Spleen (tissue), 7 donors: ENCODE measurements around the gene CHKB.

ENCODE experiments used
- POLR2A ChIP-seq, 3 donors: fragments of 450-650 bp; IDR thresholded peaks; one replicate each; pipeline ENCODE4 v1.5.1; 2017; ENCODE audit warnings: antibody characterized with exemption in 3 of 3, mild to moderate bottlenecking in 1 of 3
- POLR2AphosphoS5 ChIP-seq, 3 donors: sonication (generic); formaldehyde crosslinking; IDR thresholded peaks; one replicate each; pipeline ENCODE4 v1.5.1; 2017; ENCODE audit warnings: antibody characterized with exemption in 3 of 3
- TF ChIP-seq, protein P1 (sequence below), 11 experiments: fragments of 200-600 bp in 7 of 11; fragments of 450-650 bp in 4 of 11; sonication (generic) in 4 of 11; IDR thresholded peaks in 8 of 11; conservative IDR thresholded peaks in 3 of 11; 1 replicate in 7 of 11; 2 replicates in 4 of 11; pipeline versions ENCODE4 v1.4.0 to v1.8.0; 2016 to 2021; ENCODE audit warnings: antibody characterized with exemption in 11 of 11, inconsistent platforms in 4 of 11, mild to moderate bottlenecking in 1 of 11
- donor health status: DM: no; HTN: no; CAD: no; lungs with moderate emphysema.
- donor health status: DM: no; HTN: no; CAD: no.
- donor health status: DM: no; HTN: no; CAD: no.

GRCh38 chr22:50627642-50628542 is 45.2 kb upstream of the CHKB start, which contains the start of gene ARSA:
- TF ChIP-seq, protein P1, sequence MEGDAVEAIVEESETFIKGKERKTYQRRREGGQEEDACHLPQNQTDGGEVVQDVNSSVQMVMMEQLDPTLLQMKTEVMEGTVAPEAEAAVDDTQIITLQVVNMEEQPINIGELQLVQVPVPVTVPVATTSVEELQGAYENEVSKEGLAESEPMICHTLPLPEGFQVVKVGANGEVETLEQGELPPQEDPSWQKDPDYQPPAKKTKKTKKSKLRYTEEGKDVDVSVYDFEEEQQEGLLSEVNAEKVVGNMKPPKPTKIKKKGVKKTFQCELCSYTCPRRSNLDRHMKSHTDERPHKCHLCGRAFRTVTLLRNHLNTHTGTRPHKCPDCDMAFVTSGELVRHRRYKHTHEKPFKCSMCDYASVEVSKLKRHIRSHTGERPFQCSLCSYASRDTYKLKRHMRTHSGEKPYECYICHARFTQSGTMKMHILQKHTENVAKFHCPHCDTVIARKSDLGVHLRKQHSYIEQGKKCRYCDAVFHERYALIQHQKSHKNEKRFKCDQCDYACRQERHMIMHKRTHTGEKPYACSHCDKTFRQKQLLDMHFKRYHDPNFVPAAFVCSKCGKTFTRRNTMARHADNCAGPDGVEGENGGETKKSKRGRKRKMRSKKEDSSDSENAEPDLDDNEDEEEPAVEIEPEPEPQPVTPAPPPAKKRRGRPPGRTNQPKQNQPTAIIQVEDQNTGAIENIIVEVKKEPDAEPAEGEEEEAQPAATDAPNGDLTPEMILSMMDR (IDR thresholded peaks at IDR 0.05 in 8 of 11, conservative IDR thresholded peaks at IDR 0.05 in 3 of 11) = peak in 9 of 11 experiments; percentile 16 to 56 (median 42)
- TF ChIP-seq POLR2A (IDR thresholded peaks at IDR 0.05) (peak in 1 of 3 donors; percentile 55), POLR2AphosphoS5 (IDR thresholded peaks at IDR 0.05) (peak; percentile 83 to 94 (median 90))
